ENCODE data around the gene CLPTM1L.

The CLPTM1L gene

DNA sequence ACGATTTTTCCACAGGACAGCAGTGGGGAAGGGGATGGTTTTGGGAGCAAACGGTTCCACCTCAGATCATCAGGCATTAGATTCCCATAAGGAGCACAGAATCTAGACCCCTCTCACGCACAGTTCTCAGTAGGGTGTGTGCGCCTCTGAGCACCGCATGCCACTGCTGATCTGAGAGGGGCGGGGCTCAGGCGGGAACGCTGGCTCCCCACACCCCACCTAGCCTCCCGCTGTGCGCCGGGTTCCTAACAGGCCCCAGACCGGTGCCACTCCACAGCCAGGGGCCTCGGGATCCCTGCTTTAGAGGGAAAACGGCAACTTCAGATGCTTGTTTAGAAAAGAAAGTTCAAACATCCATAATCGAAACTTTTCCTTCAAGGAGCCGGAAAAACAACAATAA lies 70.4 kb downstream of the CLPTM1L start:
- DNase-seq (ENCODE audit: low read depth) = no peak

DNA sequence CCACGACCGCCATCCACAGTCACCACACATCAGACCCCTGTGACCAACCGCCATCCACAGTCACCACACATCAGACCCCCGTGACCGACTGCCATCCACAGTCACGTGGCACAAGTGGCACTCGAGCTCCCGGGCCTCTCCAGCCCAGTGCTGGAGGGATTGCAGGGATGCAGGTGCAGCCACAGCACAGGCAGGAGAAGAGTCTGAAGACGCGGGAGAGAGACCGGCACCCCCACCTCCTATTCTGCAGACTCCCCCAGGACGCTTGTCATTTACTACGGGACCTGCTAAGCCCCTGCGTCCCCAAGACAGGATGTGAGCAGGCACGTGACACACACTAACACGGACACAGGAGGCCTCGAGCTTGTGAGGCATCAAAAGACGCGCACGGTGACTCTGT lies 71.2 kb downstream of the CLPTM1L start:
- no peak for DNase-seq (ENCODE audit: low read depth)

GRCh38 chr5:1272201-1272600 lies 72.7 kb downstream of the CLPTM1L start:
- DNase-seq (ENCODE audit: low read depth) = no peak

DNA sequence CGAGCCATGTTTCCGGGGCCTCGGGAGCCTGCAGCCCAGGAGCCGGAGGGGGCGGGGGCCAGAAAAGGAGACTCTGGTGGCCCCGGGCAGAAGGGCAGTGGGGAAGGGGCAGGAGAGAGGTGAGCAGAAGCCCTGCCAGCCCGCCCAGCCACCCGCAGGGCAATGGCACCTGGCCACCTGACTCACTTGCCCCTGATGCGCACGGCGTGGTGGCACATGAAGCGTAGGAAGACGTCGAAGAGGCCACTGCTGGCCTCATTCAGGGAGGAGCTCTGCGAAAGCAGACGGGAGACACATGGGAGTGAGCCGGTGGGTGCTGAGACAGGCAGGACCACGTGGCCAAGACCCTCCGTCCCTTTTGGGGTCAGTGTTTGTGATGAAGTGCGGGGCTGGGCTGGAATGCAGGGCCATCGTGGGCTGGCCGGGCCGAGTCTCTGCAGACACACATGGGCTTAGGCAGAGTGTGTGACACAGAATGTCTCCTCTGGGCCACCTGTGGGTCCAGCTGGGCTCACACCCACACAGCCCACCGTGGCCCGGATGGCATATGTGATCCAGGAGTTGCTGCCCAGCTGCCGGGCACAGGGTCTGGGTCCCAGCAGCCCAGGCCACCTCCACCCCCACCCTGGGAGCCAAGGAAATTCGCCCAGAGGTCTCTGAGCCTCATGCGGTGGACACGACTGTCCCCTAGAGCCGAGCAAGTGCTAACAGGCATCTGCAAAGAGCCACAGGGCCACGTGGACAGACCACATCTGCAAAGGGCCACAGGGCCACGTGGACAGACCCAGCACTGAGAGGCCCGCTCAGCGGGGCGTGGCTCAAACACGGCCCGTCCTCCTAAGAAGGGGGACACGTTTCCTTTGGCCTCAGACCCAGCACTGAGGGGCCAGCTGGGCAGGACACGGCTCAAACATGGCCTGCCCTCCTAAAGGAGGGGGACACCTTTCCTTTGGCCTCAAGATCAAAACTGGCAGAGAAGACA lies 73.7 kb downstream of the CLPTM1L start:
- no peak for DNase-seq (ENCODE audit: low read depth)

GRCh38 chr5:1270426-1270825 lies 74.5 kb downstream of the CLPTM1L start:
- no peak for DNase-seq (ENCODE audit: low read depth)

DNA sequence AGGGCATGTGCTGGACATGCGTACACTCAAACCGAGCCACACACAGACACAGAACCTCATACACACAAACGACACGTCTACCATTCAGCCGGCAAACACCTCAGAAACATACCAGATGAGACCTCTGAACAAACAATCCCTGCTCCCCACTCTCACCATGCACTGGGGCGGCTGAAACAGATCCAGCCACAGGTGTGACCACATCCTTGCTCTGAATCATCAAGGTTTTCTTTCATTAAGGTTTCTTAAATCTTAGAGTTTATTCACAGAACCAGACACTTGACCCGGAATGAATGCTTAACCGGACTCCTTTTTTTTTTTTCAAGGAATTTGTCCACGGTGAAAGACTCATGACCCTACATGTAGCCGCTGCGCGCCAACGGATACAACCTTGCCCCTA lies 76.2 kb downstream of the CLPTM1L start:
- peak; percentile 30 for DNase-seq (ENCODE audit: low read depth)

GRCh38 chr5:1268056-1268455 lies 76.8 kb downstream of the CLPTM1L start:
- no peak for DNase-seq (ENCODE audit: low read depth)
